Astrocyte of the cerebellum (primary cell): ENCODE measurements around the gene JAG1.

Experiments
- DNase-seq: peaks from one replicate; pipeline ENCODE4 v3.0.0-alpha.2; 2011; ENCODE audit warnings: low read depth
- H3K4me3 ChIP-seq: 2 replicates; pipeline ENCODE4 v1.5.1; 2011; ENCODE audit warnings: mild to moderate bottlenecking, low read depth, low read length, moderate library complexity
- CTCF ChIP-seq: IDR thresholded peaks from 2 replicates; pipeline ENCODE4 v1.5.1; 2012; ENCODE audit warnings: low read length, low read depth, moderate library complexity, mild to moderate bottlenecking; ENCODE audit errors: missing control alignments
- in situ Hi-C: cut with HindIII; loops from 2 replicates; pipeline ENCODE4 v1.10.0; 2017; ENCODE audit warnings: low sequenced_read_pairs

Gene JAG1

GRCh38 chr20:10665791-10666190 is 8.0 kb downstream of the JAG1 start:
- in situ Hi-C loops: no loop called here
- no peak overlapping the region for H3K4me3 ChIP-seq
- DNase-seq: no peak
- no peak for TF ChIP-seq CTCF

GRCh38 chr20:10665027-10665561 is 8.7 kb downstream of the JAG1 start:
- H3K4me3 ChIP-seq: no peak overlapping the region
- TF ChIP-seq CTCF: no peak
- no peak for DNase-seq
- in situ Hi-C loops: no loop called here

- in situ Hi-C loops: no loop called here
- H3K4me3 ChIP-seq: no peak overlapping the region
- TF ChIP-seq CTCF: no peak
- DNase-seq: no peak
Measured at GRCh38 chr20:10663756-10664155, 10.0 kb downstream of the JAG1 start.

- in situ Hi-C loops: no loop called here
- H3K4me3 ChIP-seq: no peak overlapping the region
- TF ChIP-seq CTCF: no peak
- no peak for DNase-seq
Measured at GRCh38 chr20:10662661-10663458, 10.9 kb downstream of the JAG1 start.

- TF ChIP-seq CTCF: no peak
- in situ Hi-C loops: no loop called here
- no peak overlapping the region for H3K4me3 ChIP-seq
- no peak for DNase-seq
Measured at GRCh38 chr20:10662151-10662550, 11.6 kb downstream of the JAG1 start.

- no peak for TF ChIP-seq CTCF
- in situ Hi-C loops: no loop called here
- no peak for DNase-seq
Measured at GRCh38 chr20:10661261-10661660, 12.5 kb downstream of the JAG1 start.

More at GRCh38 chr20:10661261-10661660, 12.5 kb downstream of the JAG1 start:
- H3K4me3 ChIP-seq: no peak overlapping the region
